ENCODE data around the gene LRMDA.

Gene LRMDA

GRCh38 chr10:75402486-75403143 lies 28.8 kb upstream of the LRMDA start:
- peaks cover 43% of the 10 kb centered on the region for H3K79me2 ChIP-seq (ENCODE audit: control insufficient read depth, insufficient read depth, low read length, unreplicated experiment)
- H3K27me3 ChIP-seq (ENCODE audit: insufficient read depth, low read length): no peaks in the 10 kb centered on the region
- H3K36me3 ChIP-seq (ENCODE audit: insufficient read depth, low read length): no peaks in the 10 kb centered on the region
- H3K4me1 ChIP-seq (ENCODE audit: control insufficient read depth, insufficient read depth, low read length, unreplicated experiment): peaks cover 6% of the 10 kb centered on the region
- peak overlapping the region; percentile 98 for H2AFZ ChIP-seq (ENCODE audit: low read length, unreplicated experiment)
- peak overlapping the region; percentile 88 for H3K27ac ChIP-seq (ENCODE audit: low read depth, low read length)
- H3K4me3 ChIP-seq (ENCODE audit: low read depth, low read length): peak overlapping the region; percentile 93

- no peaks in the 10 kb centered on the region for H3K36me3 ChIP-seq (ENCODE audit: insufficient read depth, low read length)
- H3K4me1 ChIP-seq (ENCODE audit: control insufficient read depth, insufficient read depth, low read length, unreplicated experiment): peaks cover 6% of the 10 kb centered on the region
- H3K79me2 ChIP-seq (ENCODE audit: control insufficient read depth, insufficient read depth, low read length, unreplicated experiment): peaks cover 36% of the 10 kb centered on the region
- peak overlapping the region; percentile 88 for H3K27ac ChIP-seq (ENCODE audit: low read depth, low read length)
- peak overlapping the region; percentile 93 for H3K4me3 ChIP-seq (ENCODE audit: low read depth, low read length)
- peak overlapping the region; percentile 98 for H2AFZ ChIP-seq (ENCODE audit: low read length, unreplicated experiment)
- no peaks in the 10 kb centered on the region for H3K27me3 ChIP-seq (ENCODE audit: insufficient read depth, low read length)
These were observed 28.1 kb upstream of the LRMDA start for GRCh38 chr10:75403144-75403938.

GRCh38 chr10:75403939-75404814 lies 27.2 kb upstream of the LRMDA start:
- peaks cover 6% of the 10 kb centered on the region for H3K4me1 ChIP-seq (ENCODE audit: control insufficient read depth, insufficient read depth, low read length, unreplicated experiment)
- H3K27me3 ChIP-seq (ENCODE audit: insufficient read depth, low read length): no peaks in the 10 kb centered on the region
- H3K4me3 ChIP-seq (ENCODE audit: low read depth, low read length): peak overlapping the region; percentile 93
- H3K27ac ChIP-seq (ENCODE audit: low read depth, low read length): no peak overlapping the region
- peaks cover 28% of the 10 kb centered on the region for H3K79me2 ChIP-seq (ENCODE audit: control insufficient read depth, insufficient read depth, low read length, unreplicated experiment)
- no peaks in the 10 kb centered on the region for H3K36me3 ChIP-seq (ENCODE audit: insufficient read depth, low read length)
- H2AFZ ChIP-seq (ENCODE audit: low read length, unreplicated experiment): peak overlapping the region; percentile 58

- H3K27me3 ChIP-seq (ENCODE audit: insufficient read depth, low read length): no peaks in the 10 kb centered on the region
- H3K36me3 ChIP-seq (ENCODE audit: insufficient read depth, low read length): no peaks in the 10 kb centered on the region
- peak overlapping the region; percentile 93 for H3K4me3 ChIP-seq (ENCODE audit: low read depth, low read length)
- peak overlapping the region; percentile 58 for H2AFZ ChIP-seq (ENCODE audit: low read length, unreplicated experiment)
- peaks cover 20% of the 10 kb centered on the region for H3K79me2 ChIP-seq (ENCODE audit: control insufficient read depth, insufficient read depth, low read length, unreplicated experiment)
- peak overlapping the region; percentile 30; the same call in 1 of the 2 replicates for H3K27ac ChIP-seq (ENCODE audit: low read depth, low read length)
- peaks cover 6% of the 10 kb centered on the region for H3K4me1 ChIP-seq (ENCODE audit: control insufficient read depth, insufficient read depth, low read length, unreplicated experiment)
These were observed 26.4 kb upstream of the LRMDA start for GRCh38 chr10:75404815-75405597.

- Histone ChIP-seq H3K27me3 (ENCODE audit: insufficient read depth, low read length) (no peaks in the 10 kb centered on the region), H3K4me3 (ENCODE audit: low read depth, low read length) (peak overlapping the region; percentile 93), H3K4me1 (ENCODE audit: control insufficient read depth, insufficient read depth, low read length, unreplicated experiment) (peaks cover 6% of the 10 kb centered on the region), H3K79me2 (ENCODE audit: control insufficient read depth, insufficient read depth, low read length, unreplicated experiment) (peaks cover 12% of the 10 kb centered on the region), H2AFZ (ENCODE audit: low read length, unreplicated experiment) (peak overlapping the region; percentile 44), H3K36me3 (ENCODE audit: insufficient read depth, low read length) (no peaks in the 10 kb centered on the region), H3K27ac (ENCODE audit: low read depth, low read length) (peak overlapping the region; percentile 30)
These were observed 25.6 kb upstream of the LRMDA start for GRCh38 chr10:75405598-75406461.

- peaks cover 10% of the 10 kb centered on the region for H3K79me2 ChIP-seq (ENCODE audit: control insufficient read depth, insufficient read depth, low read length, unreplicated experiment)
- H3K4me3 ChIP-seq (ENCODE audit: low read depth, low read length): peak overlapping the region; percentile 89
These were observed 24.8 kb upstream of the LRMDA start for GRCh38 chr10:75406462-75407223.

GRCh38 chr10:75407224-75407712 lies 24.2 kb upstream of the LRMDA start:
- H3K27me3 ChIP-seq (ENCODE audit: insufficient read depth, low read length): no peaks in the 10 kb centered on the region
- H3K4me3 ChIP-seq (ENCODE audit: low read depth, low read length): peak overlapping the region; percentile 89
- H3K79me2 ChIP-seq (ENCODE audit: control insufficient read depth, insufficient read depth, low read length, unreplicated experiment): peaks cover 10% of the 10 kb centered on the region
- H3K4me1 ChIP-seq (ENCODE audit: control insufficient read depth, insufficient read depth, low read length, unreplicated experiment): peaks cover 6% of the 10 kb centered on the region
- H3K36me3 ChIP-seq (ENCODE audit: insufficient read depth, low read length): no peaks in the 10 kb centered on the region
- peak overlapping the region; percentile 24 for H3K27ac ChIP-seq (ENCODE audit: low read depth, low read length)
- peak overlapping the region; percentile 67 for H2AFZ ChIP-seq (ENCODE audit: low read length, unreplicated experiment)

More at GRCh38 chr10:75406462-75407223, 24.8 kb upstream of the LRMDA start:
- Histone ChIP-seq H3K4me1 (ENCODE audit: control insufficient read depth, insufficient read depth, low read length, unreplicated experiment) (peaks cover 6% of the 10 kb centered on the region), H2AFZ (ENCODE audit: low read length, unreplicated experiment) (peak overlapping the region; percentile 44), H3K36me3 (ENCODE audit: insufficient read depth, low read length) (no peaks in the 10 kb centered on the region), H3K27ac (ENCODE audit: low read depth, low read length) (no peak overlapping the region), H3K27me3 (ENCODE audit: insufficient read depth, low read length) (no peaks in the 10 kb centered on the region)

GRCh38 chr10:75407713-75408508 lies 23.5 kb upstream of the LRMDA start:
- Histone ChIP-seq H3K27ac (ENCODE audit: low read depth, low read length) (peak overlapping the region; percentile 24), H3K27me3 (ENCODE audit: insufficient read depth, low read length) (no peaks in the 10 kb centered on the region), H3K4me3 (ENCODE audit: low read depth, low read length) (peak overlapping the region; percentile 89), H3K36me3 (ENCODE audit: insufficient read depth, low read length) (no peaks in the 10 kb centered on the region), H2AFZ (ENCODE audit: low read length, unreplicated experiment) (peak overlapping the region; percentile 67), H3K4me1 (ENCODE audit: control insufficient read depth, insufficient read depth, low read length, unreplicated experiment) (peaks cover 6% of the 10 kb centered on the region), H3K79me2 (ENCODE audit: control insufficient read depth, insufficient read depth, low read length, unreplicated experiment) (peaks cover 10% of the 10 kb centered on the region)

All from ACC112 (cell line).